Stimulated activated naive CD8-positive, alpha-beta T cell treated with anti-CD3 and anti-CD28 coated beads, Interleukin-15, Interleukin-2, amounts not matched to agents 100 U/mL and 50 U/mL, for 24 hours (primary cell): ENCODE measurements around the gene GRIK2.

Source experiments
- ATAC-seq: fragments of 150-1000 bp; cut with Tn5 transposase; one replicate; pipeline ENCODE4 v1.10.0; 2021
- DNase-seq: peaks from one replicate; pipeline ENCODE4 v3.0.0; 2021

The GRIK2 gene

GRCh38 chr6:101458336-101458735 is 64.8 kb downstream of the GRIK2 start:
- no peak for DNase-seq
- ATAC-seq: no peak

DNA sequence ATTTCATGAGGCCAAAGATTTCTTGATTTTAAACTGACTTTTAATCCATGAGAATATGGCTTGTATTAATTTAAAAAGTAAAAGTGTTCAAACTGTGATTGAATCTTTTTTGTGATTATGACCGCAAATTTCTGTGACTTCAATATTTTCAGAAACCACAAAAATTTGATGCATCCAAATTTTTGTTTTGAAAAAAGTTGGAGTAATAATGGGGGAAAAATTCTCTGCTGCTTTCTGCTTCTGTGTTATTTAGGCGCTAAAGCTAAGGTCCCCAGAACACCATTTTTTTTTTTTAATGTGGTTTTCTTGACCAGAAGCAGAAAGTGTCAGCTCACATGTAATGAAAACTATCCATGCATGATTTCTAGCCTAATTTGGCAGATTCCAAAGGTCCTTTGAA is 65.3 kb downstream of the GRIK2 start:
- no peak for DNase-seq
- ATAC-seq: no peak

- DNase-seq (no peak), ATAC-seq (no peak)
These were observed 69.1 kb downstream of the GRIK2 start for GRCh38 chr6:101462576-101462975.

- DNase-seq (no peak), ATAC-seq (no peak)
These were observed 72.4 kb downstream of the GRIK2 start for GRCh38 chr6:101465863-101466262.

DNA sequence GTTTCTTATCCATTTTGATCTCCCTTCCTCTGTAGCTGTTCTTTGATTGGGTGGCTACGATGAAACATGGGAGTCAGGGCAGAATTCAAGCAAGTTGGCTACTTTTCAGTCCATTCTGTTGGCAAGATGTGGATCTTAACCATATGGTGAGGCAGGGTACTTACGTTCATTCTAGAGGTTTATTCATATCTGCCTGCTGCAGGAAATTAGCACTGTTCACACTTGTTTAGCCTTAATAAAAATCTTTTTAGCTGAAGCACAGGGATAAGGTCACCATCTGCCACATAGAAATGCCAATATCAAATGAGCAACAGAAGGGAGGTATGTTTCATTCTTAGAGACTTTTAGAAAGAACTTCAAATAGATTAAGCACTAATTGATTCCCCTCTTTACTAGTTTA is 83.9 kb downstream of the GRIK2 start:
- ATAC-seq: no peak

GRCh38 chr6:101478891-101479290 is 85.4 kb downstream of the GRIK2 start:
- DNase-seq (no peak), ATAC-seq (no peak)

More for the DNA sequence above, 83.9 kb downstream of the GRIK2 start:
- DNase-seq: no peak

GRCh38 chr6:101482606-101483005 is 89.1 kb downstream of the GRIK2 start:
- ATAC-seq (no peak), DNase-seq (no peak)

GRCh38 chr6:101484781-101485180 is 91.3 kb downstream of the GRIK2 start:
- ATAC-seq: no peak
- DNase-seq: no peak

DNA sequence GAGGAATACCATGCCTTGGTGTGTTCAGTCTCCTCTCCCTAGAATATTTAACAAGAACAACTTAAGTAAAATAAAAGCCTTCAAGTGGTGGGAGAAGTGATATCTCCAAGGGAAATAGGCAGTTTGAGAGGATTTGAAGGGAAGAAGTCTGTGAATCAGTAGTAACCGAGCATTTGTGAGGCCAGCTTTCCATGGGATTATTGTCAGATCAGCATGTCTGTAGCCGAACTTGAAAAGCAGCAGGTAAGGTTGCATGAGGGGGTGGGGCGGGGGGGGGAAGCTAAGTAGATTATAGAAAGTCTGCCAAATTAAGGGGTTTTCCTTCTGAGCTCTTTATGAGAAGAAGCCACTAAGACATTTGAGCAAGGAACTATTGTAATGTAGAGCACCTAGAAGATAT is 92.6 kb downstream of the GRIK2 start:
- DNase-seq (no peak), ATAC-seq (no peak)

GRCh38 chr6:101486726-101487125 is 93.2 kb downstream of the GRIK2 start:
- no peak for ATAC-seq
- no peak for DNase-seq

GRCh38 chr6:101489456-101489855 is 95.9 kb downstream of the GRIK2 start:
- DNase-seq (no peak), ATAC-seq (no peak)

- ATAC-seq (no peak), DNase-seq (no peak)
These were observed 97.3 kb downstream of the GRIK2 start for GRCh38 chr6:101490857-101491256.

DNA sequence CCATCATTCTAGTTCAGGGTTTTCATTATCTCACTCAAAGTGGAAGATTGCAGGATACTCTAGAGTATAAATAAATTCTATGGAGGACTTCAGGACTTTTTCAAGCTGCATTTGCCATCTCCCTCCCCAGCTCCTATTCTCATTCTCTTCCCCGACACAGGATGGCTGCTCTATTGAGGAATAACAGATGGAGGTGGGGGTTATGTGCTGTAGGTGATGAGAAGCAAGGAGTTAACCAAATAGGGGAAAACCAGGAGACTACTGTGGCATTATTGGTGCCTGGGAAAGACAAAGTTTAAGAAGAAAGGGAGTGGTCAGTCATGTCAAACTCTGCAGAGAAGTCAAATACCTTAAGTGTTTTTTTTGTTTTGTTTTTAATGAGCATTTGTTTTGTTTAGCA is 109.3 kb downstream of the GRIK2 start:
- DNase-seq (no peak), ATAC-seq (no peak)

- no peak for ATAC-seq
These were observed 116.0 kb downstream of the GRIK2 start for GRCh38 chr6:101509536-101509935.

GRCh38 chr6:101513181-101513580 is 119.7 kb downstream of the GRIK2 start:
- ATAC-seq: no peak
- no peak for DNase-seq

More at GRCh38 chr6:101509536-101509935, 116.0 kb downstream of the GRIK2 start:
- no peak for DNase-seq

DNA sequence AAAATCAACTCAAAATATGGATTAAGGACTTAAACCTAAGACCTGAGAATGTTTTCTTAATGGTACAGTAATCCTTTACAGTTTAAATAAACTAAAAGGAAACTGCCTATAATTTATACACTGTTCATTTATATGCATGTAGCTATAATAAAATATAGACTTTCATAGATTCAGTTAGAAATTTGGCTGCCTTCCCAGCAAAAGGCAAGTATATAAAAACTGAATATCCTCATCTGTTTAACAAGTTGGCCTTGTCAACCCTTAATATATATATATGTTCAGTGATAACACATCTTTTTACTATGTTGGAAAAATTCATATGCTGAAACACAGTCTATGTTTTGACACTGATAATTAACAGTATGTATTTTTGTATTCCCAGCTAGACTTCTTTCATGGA is 123.1 kb downstream of the GRIK2 start:
- DNase-seq (no peak), ATAC-seq (no peak)

GRCh38 chr6:101517632-101518031 is 124.1 kb downstream of the GRIK2 start:
- ATAC-seq: no peak

DNA sequence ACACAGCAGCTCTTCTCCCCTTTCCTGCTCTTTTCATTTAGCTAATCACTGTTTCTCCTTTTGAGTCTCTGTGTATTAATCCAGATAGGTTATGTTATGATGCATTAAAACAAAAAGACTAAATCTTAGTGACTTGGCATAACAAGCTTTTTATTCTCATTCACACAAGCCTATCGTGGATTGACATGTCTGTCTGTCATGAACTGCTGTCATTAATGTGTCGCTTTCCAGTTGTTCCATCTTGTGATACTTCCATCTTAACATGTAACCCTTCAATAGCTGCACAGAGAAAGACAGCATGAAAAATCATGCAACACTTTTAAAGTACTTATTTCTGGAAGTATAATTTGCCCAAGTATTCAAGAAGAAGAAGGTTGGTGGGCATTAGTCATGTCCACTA is 128.7 kb downstream of the GRIK2 start:
- DNase-seq (no peak), ATAC-seq (no peak)

More at GRCh38 chr6:101517632-101518031, 124.1 kb downstream of the GRIK2 start:
- no peak for DNase-seq

- no peak for ATAC-seq
These were observed 134.0 kb downstream of the GRIK2 start for GRCh38 chr6:101527467-101527866.

GRCh38 chr6:101528801-101529200 is 135.3 kb downstream of the GRIK2 start:
- no peak for DNase-seq
- no peak for ATAC-seq

More at GRCh38 chr6:101527467-101527866, 134.0 kb downstream of the GRIK2 start:
- no peak for DNase-seq

DNA sequence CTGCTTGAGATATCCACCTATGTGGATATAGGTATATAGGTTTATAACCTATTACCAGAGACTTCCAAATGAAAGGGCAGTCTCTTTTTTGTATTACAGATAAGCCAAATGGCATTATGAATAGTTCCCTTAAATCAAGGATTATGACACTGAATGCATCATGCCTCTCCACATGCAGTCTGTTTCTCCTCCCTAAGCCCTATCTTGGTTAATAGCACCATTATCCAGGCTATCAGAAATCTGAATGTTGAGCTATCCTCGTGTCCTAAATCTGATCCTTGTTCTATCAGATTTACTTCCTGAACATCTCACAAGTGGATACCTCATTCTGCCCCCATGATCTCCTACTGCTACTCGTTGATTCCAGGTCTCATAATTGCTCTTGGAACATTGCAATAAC is 138.0 kb downstream of the GRIK2 start:
- DNase-seq (no peak), ATAC-seq (no peak)

DNA sequence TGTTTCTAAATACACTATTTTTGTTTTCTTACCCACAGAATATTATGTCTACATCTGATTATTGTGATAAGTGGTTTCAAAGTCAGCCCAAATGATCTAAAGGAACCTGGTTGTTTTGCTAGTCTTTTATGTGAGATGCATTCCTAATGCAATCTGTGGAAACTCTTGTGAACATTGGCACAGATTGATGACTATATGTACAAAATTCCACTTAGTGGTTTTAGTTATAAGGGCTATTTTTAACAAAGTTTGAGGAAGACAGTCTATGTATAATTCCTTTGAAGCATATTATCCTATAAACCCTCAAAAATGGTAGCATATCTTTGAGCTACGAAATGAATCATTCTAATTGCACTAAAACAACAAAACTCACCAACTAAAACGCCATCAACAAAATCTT is 140.9 kb downstream of the GRIK2 start:
- no peak for DNase-seq
- no peak for ATAC-seq

DNA sequence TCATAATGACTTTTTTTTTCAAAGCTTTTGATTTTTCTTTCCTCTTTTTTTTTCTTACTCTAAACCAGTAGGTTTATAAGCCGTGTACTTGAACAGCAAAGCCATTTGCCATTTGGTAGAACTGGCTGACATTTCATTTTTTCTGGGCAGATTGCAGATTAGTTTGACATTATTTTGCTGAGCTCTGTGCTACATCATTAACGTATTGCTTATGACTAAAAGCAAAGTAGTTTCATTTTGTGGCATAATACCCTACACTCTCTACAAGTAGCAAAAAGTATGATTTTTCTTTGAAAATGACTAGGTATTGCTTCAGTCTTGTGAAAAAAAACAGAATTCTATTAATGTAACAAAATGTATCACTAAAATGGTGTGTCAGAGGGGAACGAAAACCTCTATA is 141.3 kb downstream of the GRIK2 start:
- DNase-seq: no peak
- ATAC-seq: no peak

GRCh38 chr6:101537753-101538316 is 144.3 kb downstream of the GRIK2 start:
- DNase-seq (no peak), ATAC-seq (no peak)
